GM23338 (cell line): Measurements from ENCODE around the gene NCAPH2. TPM values are rescaled to one million over a fixed set of nuclear protein-coding genes. Genes with fewer than 3 reads are reported as not detected.

Source experiments
- ATAC-seq: fragments of 200-7000 bp; cut with Tn5 transposase; 3 replicates; pipeline ENCODE4 v1.9.1; 2020
- DNase-seq: peaks from one replicate; pipeline ENCODE4 v3.0.0-alpha.2; 2015; ENCODE audit warnings: low spot score
- H2AFZ ChIP-seq: fragments of 200-600 bp; sonication (generic); 2 replicates; pipeline ENCODE4 v1.8.0; 2016; ENCODE audit warnings: antibody characterized with exemption, mild to moderate bottlenecking, moderate library complexity
- H3F3A ChIP-seq: fragments of 200-600 bp; sonication (generic); replicated peaks from 2 replicates; pipeline ENCODE4 v1.8.0; 2017; ENCODE audit warnings: antibody characterized with exemption, mixed run types, low read depth
- H3K27ac ChIP-seq: fragments of 200-600 bp; sonication (generic); 2 replicates; pipeline ENCODE4 v1.6.1; 2016; ENCODE audit warnings: low read depth
- H3K27me3 ChIP-seq: fragments of 200-600 bp; sonication (generic); 2 replicates; pipeline ENCODE4 v1.8.0; 2016; ENCODE audit warnings: mild to moderate bottlenecking, mixed run types, moderate library complexity; ENCODE audit not compliant: insufficient read depth
- H3K36me3 ChIP-seq: fragments of 200-600 bp; sonication (generic); 2 replicates; pipeline ENCODE4 v1.8.0; 2016; ENCODE audit warnings: mild to moderate bottlenecking; ENCODE audit not compliant: insufficient read depth
- H3K4me1 ChIP-seq: fragments of 200-600 bp; sonication (generic); 2 replicates; pipeline ENCODE4 v1.8.0; 2016; ENCODE audit warnings: mild to moderate bottlenecking, moderate library complexity; ENCODE audit not compliant: insufficient read depth
- H3K4me2 ChIP-seq: fragments of 200-600 bp; sonication (generic); 2 replicates; pipeline ENCODE4 v1.7.1; 2017; ENCODE audit warnings: mixed run types
- H3K4me3 ChIP-seq: fragments of 200-600 bp; sonication (generic); 2 replicates; pipeline ENCODE4 v1.6.1; 2016; ENCODE audit warnings: mixed run types
- H3K79me2 ChIP-seq: fragments of 200-600 bp; sonication (generic); replicated peaks from 2 replicates; pipeline ENCODE4 v1.8.0; 2017; ENCODE audit warnings: mild to moderate bottlenecking; ENCODE audit not compliant: insufficient read depth
- H3K9me2 ChIP-seq: fragments of 200-600 bp; sonication (generic); 2 replicates; pipeline ENCODE4 v1.8.0; 2017; ENCODE audit not compliant: insufficient read depth
- H4K20me1 ChIP-seq: fragments of 200-600 bp; sonication (generic); replicated peaks from 2 replicates; pipeline ENCODE4 v1.8.0; 2017; ENCODE audit warnings: mild to moderate bottlenecking; ENCODE audit not compliant: insufficient read depth
- H3K27ac Mint-ChIP-seq: 2 replicates; pipeline ENCODE4 v1.8.0; 2020; ENCODE audit warnings: inconsistent platforms, mild to moderate bottlenecking, moderate library complexity, mixed read lengths
- H3K27me3 Mint-ChIP-seq: 3 replicates; pipeline ENCODE4 v1.8.0; 2022; ENCODE audit warnings: low read depth, mild to moderate bottlenecking, moderate library complexity, mixed read lengths, inconsistent platforms; ENCODE audit not compliant: insufficient read depth, poor library complexity
- H3K36me3 Mint-ChIP-seq: 3 replicates; pipeline ENCODE4 v1.8.0; 2021; ENCODE audit warnings: low read depth, mild to moderate bottlenecking, inconsistent platforms, moderate library complexity, mixed read lengths
- H3K4me1 Mint-ChIP-seq: 3 replicates; pipeline ENCODE4 v1.8.0; 2020; ENCODE audit warnings: mild to moderate bottlenecking, inconsistent platforms, mixed read lengths
- H3K4me3 Mint-ChIP-seq: 3 replicates; pipeline ENCODE4 v1.8.0; 2021; ENCODE audit warnings: moderate library complexity, mild to moderate bottlenecking, inconsistent platforms, mixed read lengths
- H3K9me3 Mint-ChIP-seq: 3 replicates; pipeline ENCODE4 v1.8.0; 2020; ENCODE audit warnings: moderate library complexity, mild to moderate bottlenecking, inconsistent platforms, mixed read lengths
- EZH2phosphoT487 ChIP-seq: fragments of 200-600 bp; sonication (generic); IDR thresholded peaks from one replicate; pipeline ENCODE4 v1.8.1; 2018; ENCODE audit warnings: antibody characterized with exemption; ENCODE audit not compliant: unreplicated experiment
- JUNB ChIP-seq: IDR thresholded peaks from one replicate; pipeline ENCODE4 v1.6.1; 2016; ENCODE audit warnings: antibody characterized with exemption; ENCODE audit not compliant: unreplicated experiment
- NANOG ChIP-seq: IDR thresholded peaks from 2 replicates; pipeline ENCODE4 v1.6.1; 2016; ENCODE audit warnings: antibody characterized with exemption, borderline replicate concordance
- ZNF114 ChIP-seq: fragments of 250-450 bp; sonication (Bioruptor Pico); IDR thresholded peaks from 2 replicates; pipeline ENCODE4 v1.5.0; 2020; ENCODE audit warnings: mild to moderate bottlenecking, moderate library complexity
- polyA plus RNA-seq: library from polyadenylated mRNA; unstranded; fragments of >200 nt; fragmentation: Nextera tagmentation; extraction: Ambion mirVana; gene quantifications from 2 replicates; pipeline ENCODE4 v1.2.1, GENCODE V29; 2016
- total RNA-seq: library from RNA; depleted of rRNA; stranded (reverse); fragments of >200 nt; shearing (Covaris generic); gene quantifications from 2 replicates; pipeline ENCODE4 v1.2.3, GENCODE V29; 2014
- TF ChIP-seq, protein P1 (sequence below): IDR thresholded peaks from one replicate; pipeline ENCODE4 v1.6.1; 2018; ENCODE audit warnings: antibody characterized with exemption; ENCODE audit not compliant: unreplicated experiment
- TF ChIP-seq, protein P2 (sequence below): fragments of 250-450 bp; sonication (Bioruptor Pico); IDR thresholded peaks from 2 replicates; pipeline ENCODE4 v1.5.0; 2020; ENCODE audit warnings: mild to moderate bottlenecking, moderate library complexity

Gene NCAPH2
- total and polyA plus RNA-seq, 2 experiments from 2014 or later: 52.2 to 76.1 TPM

DNA sequence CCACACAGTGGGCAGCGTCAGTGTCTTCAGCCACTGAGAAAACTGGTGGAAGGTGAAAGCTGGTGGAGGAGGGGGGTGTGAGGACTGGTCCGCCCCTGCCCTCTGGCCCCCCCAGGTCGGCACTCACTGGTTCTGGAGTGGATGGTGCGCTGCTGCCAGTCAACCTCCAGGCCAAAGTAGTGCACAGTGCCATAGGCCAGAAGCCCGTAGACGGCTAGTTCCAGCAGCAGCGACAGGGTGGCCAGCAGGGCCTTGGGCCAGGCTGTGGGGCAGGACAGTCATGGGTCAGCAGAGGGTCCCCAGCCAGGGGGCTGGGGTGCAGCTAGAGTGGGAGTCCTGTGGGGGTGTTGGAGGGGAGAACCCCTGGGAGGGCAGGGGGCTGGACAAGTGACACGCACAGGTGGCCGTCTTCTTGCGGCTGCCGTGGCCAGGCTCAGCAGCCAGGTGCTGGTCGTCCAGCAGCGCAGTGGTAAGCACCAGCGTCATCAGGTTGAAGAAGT lies 2.7 kb upstream of the NCAPH2 start:
- no peaks in the 10 kb centered on the region for H3K36me3 ChIP-seq
- no peak overlapping the region for H3K4me2 ChIP-seq
- peaks cover 19% of the 10 kb centered on the region for H4K20me1 ChIP-seq
- Mint-ChIP-seq H3K9me3 (no peaks in the 10 kb centered on the region), H3K27ac (no peak overlapping the region), H3K36me3 (no peaks in the 10 kb centered on the region; the same call in 2 of the 3 replicates), H3K27me3 (peaks cover 9% of the 10 kb centered on the region), H3K4me1 (peaks cover 10% of the 10 kb centered on the region), H3K4me3 (no peak overlapping the region)
- no peak overlapping the region for H2AFZ ChIP-seq
- no peaks in the 10 kb centered on the region for H3K27me3 ChIP-seq
- H3K4me1 ChIP-seq: peaks cover 7% of the 10 kb centered on the region
- no peak for ATAC-seq
- H3K79me2 ChIP-seq: peaks cover 20% of the 10 kb centered on the region
- no peak for DNase-seq
- H3K9me2 ChIP-seq: no peaks in the 10 kb centered on the region
- H3K27ac ChIP-seq: no peak overlapping the region
- H3K4me3 ChIP-seq: no peak overlapping the region
- TF ChIP-seq, protein P1, sequence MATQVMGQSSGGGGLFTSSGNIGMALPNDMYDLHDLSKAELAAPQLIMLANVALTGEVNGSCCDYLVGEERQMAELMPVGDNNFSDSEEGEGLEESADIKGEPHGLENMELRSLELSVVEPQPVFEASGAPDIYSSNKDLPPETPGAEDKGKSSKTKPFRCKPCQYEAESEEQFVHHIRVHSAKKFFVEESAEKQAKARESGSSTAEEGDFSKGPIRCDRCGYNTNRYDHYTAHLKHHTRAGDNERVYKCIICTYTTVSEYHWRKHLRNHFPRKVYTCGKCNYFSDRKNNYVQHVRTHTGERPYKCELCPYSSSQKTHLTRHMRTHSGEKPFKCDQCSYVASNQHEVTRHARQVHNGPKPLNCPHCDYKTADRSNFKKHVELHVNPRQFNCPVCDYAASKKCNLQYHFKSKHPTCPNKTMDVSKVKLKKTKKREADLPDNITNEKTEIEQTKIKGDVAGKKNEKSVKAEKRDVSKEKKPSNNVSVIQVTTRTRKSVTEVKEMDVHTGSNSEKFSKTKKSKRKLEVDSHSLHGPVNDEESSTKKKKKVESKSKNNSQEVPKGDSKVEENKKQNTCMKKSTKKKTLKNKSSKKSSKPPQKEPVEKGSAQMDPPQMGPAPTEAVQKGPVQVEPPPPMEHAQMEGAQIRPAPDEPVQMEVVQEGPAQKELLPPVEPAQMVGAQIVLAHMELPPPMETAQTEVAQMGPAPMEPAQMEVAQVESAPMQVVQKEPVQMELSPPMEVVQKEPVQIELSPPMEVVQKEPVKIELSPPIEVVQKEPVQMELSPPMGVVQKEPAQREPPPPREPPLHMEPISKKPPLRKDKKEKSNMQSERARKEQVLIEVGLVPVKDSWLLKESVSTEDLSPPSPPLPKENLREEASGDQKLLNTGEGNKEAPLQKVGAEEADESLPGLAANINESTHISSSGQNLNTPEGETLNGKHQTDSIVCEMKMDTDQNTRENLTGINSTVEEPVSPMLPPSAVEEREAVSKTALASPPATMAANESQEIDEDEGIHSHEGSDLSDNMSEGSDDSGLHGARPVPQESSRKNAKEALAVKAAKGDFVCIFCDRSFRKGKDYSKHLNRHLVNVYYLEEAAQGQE: no peak
- TF ChIP-seq EZH2phosphoT487: no peak
- 0 out of 2 replicates have a peak, but pooled peaks cover 6% of the 10 kb centered on the region for H3F3A ChIP-seq

DNA sequence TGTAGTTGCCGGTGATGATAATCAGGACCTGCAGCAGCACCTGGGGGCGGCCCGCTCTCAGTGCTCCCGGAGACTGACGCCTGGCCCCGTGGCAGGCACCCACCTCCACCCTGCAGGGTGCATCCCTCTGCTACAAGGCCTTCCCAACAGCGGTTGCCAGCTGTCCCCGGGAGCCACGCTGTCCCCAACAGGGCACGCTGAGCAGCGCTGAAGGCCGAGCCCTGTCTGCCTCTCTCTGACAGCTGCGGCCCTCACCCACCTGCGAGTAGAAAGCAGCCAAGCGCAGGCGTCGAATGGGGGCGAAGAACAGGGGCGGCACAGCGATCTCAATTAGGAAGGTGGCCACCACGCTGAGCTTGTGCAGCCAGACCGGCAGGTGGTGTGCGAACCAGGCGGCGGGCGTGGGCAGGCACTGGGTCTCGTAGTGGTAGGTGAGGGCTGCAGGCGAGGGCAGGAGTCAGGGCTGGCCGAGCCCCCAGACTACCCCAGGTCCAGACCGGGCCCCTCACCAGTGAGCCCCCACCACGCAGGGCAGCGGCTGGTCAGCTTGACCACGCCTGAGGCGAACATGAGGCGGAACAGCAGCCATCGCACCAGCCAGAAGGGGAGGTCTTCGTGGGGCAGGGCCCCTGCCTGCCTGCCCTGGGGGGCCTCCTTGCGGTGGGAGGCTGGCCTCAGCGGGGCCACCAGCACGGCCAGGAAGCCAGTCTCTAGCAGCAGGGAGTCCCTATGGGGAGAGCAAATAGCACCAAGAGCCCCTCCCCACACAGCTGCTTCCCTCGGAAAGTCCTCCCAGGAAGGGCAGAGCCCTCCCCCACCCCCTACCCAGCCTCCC lies 2.0 kb upstream of the NCAPH2 start:
- H3K9me2 ChIP-seq: no peaks in the 10 kb centered on the region
- peaks cover 26% of the 10 kb centered on the region for H3K79me2 ChIP-seq
- no peaks in the 10 kb centered on the region; the same call in 2 of the 3 replicates for H3K36me3 Mint-ChIP-seq
- H3K27ac Mint-ChIP-seq: no peak overlapping the region
- peaks cover 10% of the 10 kb centered on the region for H3K4me1 Mint-ChIP-seq
- DNase-seq (no peak), ATAC-seq (no peak)
- H3K4me3 ChIP-seq: no peak overlapping the region
- peaks cover 9% of the 10 kb centered on the region for H3K27me3 Mint-ChIP-seq
- H3F3A ChIP-seq: 0 out of 2 replicates have a peak, but pooled peaks cover 6% of the 10 kb centered on the region
- no peaks in the 10 kb centered on the region for H3K36me3 ChIP-seq
- peaks cover 7% of the 10 kb centered on the region for H3K4me1 ChIP-seq
- H3K9me3 Mint-ChIP-seq: no peaks in the 10 kb centered on the region
- H4K20me1 ChIP-seq: peaks cover 19% of the 10 kb centered on the region
- H2AFZ ChIP-seq: no peak overlapping the region
- peak overlapping the region; percentile 93; the same call in 2 of the 3 replicates for H3K4me3 Mint-ChIP-seq
- no peak overlapping the region for H3K27ac ChIP-seq
- H3K27me3 ChIP-seq: no peaks in the 10 kb centered on the region
- no peak overlapping the region for H3K4me2 ChIP-seq
- TF ChIP-seq JUNB: no peak
- TF ChIP-seq ZNF114: no peak
- TF ChIP-seq EZH2phosphoT487: no peak
- TF ChIP-seq, protein P2, sequence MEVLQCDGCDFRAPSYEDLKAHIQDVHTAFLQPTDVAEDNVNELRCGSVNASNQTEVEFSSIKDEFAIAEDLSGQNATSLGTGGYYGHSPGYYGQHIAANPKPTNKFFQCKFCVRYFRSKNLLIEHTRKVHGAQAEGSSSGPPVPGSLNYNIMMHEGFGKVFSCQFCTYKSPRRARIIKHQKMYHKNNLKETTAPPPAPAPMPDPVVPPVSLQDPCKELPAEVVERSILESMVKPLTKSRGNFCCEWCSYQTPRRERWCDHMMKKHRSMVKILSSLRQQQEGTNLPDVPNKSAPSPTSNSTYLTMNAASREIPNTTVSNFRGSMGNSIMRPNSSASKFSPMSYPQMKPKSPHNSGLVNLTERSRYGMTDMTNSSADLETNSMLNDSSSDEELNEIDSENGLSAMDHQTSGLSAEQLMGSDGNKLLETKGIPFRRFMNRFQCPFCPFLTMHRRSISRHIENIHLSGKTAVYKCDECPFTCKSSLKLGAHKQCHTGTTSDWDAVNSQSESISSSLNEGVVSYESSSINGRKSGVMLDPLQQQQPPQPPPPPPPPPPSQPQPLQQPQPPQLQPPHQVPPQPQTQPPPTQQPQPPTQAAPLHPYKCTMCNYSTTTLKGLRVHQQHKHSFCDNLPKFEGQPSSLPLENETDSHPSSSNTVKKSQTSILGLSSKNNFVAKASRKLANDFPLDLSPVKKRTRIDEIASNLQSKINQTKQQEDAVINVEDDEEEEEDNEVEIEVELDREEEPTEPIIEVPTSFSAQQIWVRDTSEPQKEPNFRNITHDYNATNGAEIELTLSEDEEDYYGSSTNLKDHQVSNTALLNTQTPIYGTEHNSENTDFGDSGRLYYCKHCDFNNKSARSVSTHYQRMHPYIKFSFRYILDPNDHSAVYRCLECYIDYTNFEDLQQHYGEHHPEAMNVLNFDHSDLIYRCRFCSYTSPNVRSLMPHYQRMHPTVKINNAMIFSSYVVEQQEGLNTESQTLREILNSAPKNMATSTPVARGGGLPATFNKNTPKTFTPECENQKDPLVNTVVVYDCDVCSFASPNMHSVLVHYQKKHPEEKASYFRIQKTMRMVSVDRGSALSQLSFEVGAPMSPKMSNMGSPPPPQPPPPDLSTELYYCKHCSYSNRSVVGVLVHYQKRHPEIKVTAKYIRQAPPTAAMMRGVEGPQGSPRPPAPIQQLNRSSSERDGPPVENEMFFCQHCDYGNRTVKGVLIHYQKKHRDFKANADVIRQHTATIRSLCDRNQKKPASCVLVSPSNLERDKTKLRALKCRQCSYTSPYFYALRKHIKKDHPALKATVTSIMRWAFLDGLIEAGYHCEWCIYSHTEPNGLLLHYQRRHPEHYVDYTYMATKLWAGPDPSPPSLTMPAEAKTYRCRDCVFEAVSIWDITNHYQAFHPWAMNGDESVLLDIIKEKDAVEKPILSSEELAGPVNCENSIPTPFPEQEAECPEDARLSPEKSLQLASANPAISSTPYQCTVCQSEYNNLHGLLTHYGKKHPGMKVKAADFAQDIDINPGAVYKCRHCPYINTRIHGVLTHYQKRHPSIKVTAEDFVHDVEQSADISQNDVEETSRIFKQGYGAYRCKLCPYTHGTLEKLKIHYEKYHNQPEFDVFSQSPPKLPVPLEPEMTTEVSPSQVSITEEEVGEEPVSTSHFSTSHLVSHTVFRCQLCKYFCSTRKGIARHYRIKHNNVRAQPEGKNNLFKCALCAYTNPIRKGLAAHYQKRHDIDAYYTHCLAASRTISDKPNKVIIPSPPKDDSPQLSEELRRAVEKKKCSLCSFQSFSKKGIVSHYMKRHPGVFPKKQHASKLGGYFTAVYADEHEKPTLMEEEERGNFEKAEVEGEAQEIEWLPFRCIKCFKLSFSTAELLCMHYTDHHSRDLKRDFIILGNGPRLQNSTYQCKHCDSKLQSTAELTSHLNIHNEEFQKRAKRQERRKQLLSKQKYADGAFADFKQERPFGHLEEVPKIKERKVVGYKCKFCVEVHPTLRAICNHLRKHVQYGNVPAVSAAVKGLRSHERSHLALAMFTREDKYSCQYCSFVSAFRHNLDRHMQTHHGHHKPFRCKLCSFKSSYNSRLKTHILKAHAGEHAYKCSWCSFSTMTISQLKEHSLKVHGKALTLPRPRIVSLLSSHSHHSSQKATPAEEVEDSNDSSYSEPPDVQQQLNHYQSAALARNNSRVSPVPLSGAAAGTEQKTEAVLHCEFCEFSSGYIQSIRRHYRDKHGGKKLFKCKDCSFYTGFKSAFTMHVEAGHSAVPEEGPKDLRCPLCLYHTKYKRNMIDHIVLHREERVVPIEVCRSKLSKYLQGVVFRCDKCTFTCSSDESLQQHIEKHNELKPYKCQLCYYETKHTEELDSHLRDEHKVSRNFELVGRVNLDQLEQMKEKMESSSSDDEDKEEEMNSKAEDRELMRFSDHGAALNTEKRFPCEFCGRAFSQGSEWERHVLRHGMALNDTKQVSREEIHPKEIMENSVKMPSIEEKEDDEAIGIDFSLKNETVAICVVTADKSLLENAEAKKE (CRISPR knock-in tag): no peak
- TF ChIP-seq NANOG: no peak
